ENCODE measurements around the gene KCNA1.

Gene KCNA1

GRCh38 chr12:4962539-4963486 is 53.1 kb downstream of the KCNA1 start:
- Histone ChIP-seq H3K27me3 (ENCODE audit: insufficient read depth, low read length) (peaks cover 46% of the 10 kb centered on the region; the same call in 1 of the 2 replicates), H3K36me3 (ENCODE audit: insufficient read depth, low read depth, low read length) (no peaks in the 10 kb centered on the region), H3K4me1 (ENCODE audit: insufficient read depth, low read length) (no peaks in the 10 kb centered on the region), H3K27ac (ENCODE audit: low read length) (no peak overlapping the region), H3K9ac (ENCODE audit: low read depth, low read length) (no peak overlapping the region), H3K4me3 (ENCODE audit: low read length) (no peak overlapping the region), H3K9me3 (ENCODE audit: insufficient read depth, low read depth, low read length) (no peaks in the 10 kb centered on the region)

Data from iPS-20b (cell line).